ENCODE results near the gene MYMK.

GRCh38 chr9:133571391-133571890 lies 46.7 kb upstream of the MYMK start:
- TF ChIP-seq POLR2A (IDR thresholded peaks at IDR 0.05; ENCODE audit: low read length), result no peak
- no peak for TF ChIP-seq GATA1 (IDR thresholded peaks at IDR 0.05; ENCODE audit: low read depth, low read length)
